HEK293 (cell line): ENCODE results near the gene ILF3.

Experiments used
- CTCF ChIA-PET: fragments of 350-600 bp; formaldehyde crosslinking; extraction: SDS; loops from one replicate; lab custom pipeline; 2021; ENCODE audit warnings: antibody characterized with exemption; lab: Yijun Ruan, JAX
- POLR2A ChIA-PET: fragments of 300-600 bp; formaldehyde crosslinking; extraction: SDS; loops from one replicate; lab custom pipeline; 2020; ENCODE audit warnings: antibody characterized with exemption, inconsistent platforms; lab: Yijun Ruan, JAX
- H3K27ac ChIP-seq: fragments of 200-500 bp; sonication (Bioruptor generic); 2 replicates; pipeline ENCODE4 v1.5.1; 2014; ENCODE audit warnings: low read depth, low read length, control low read depth, inconsistent platforms; ENCODE audit errors: extremely low read depth
- H3K36me3 ChIP-seq, 2 experiments: fragments of 200-500 bp in 1 of 2; sonication (Bioruptor generic) in 1 of 2; 1 replicate in 1 of 2; 2 replicates in 1 of 2; pipeline ENCODE4 v1.5.1; 2014 to 2017; ENCODE audit warnings: inconsistent platforms in 2 of 2, low read length in 2 of 2; ENCODE audit not compliant: control insufficient read depth in 2 of 2, insufficient read depth in 1 of 2
- H3K4me1 ChIP-seq: fragments of 200-500 bp; sonication (Bioruptor generic); 2 replicates; pipeline ENCODE4 v1.5.1; 2014; ENCODE audit warnings: mild to moderate bottlenecking, low read length, inconsistent platforms; ENCODE audit not compliant: control insufficient read depth, insufficient read depth
- H3K4me3 ChIP-seq: 2 replicates; pipeline ENCODE4 v1.5.1; 2011; ENCODE audit warnings: low read depth, mild to moderate bottlenecking, control low read depth, low read length, moderate library complexity
- H3K9me3 ChIP-seq: fragments of 200-500 bp; sonication (Bioruptor generic); 2 replicates; pipeline ENCODE4 v1.5.1; 2014; ENCODE audit warnings: low read depth, low read length, inconsistent platforms; ENCODE audit not compliant: control insufficient read depth, insufficient read depth
- GFI1B ChIP-seq: fragments of 450-650 bp; formaldehyde crosslinking; IDR thresholded peaks from 2 replicates; pipeline ENCODE4 v1.5.1; 2016; ENCODE audit warnings: missing biosample characterization, missing genetic modification characterization
- GLIS1 ChIP-seq: fragments of 450-650 bp; formaldehyde crosslinking; IDR thresholded peaks from 2 replicates; pipeline ENCODE4 v1.5.1; 2016; ENCODE audit warnings: missing biosample characterization, missing genetic modification characterization
- IKZF3 ChIP-seq: fragments of 450-650 bp; IDR thresholded peaks from 2 replicates; pipeline ENCODE4 v1.5.0; 2018; ENCODE audit warnings: missing biosample characterization, mild to moderate bottlenecking, missing genetic modification characterization, moderate library complexity
- OSR2 ChIP-seq: fragments of 450-650 bp; formaldehyde crosslinking; IDR thresholded peaks from 2 replicates; pipeline ENCODE4 v1.5.1; 2016; ENCODE audit warnings: missing biosample characterization, missing genetic modification characterization
- RBAK ChIP-seq: fragments of 450-650 bp; formaldehyde crosslinking; IDR thresholded peaks from 2 replicates; pipeline ENCODE4 v1.5.1; 2016; ENCODE audit warnings: missing biosample characterization, missing genetic modification characterization
- SP2 ChIP-seq: fragments of 450-650 bp; formaldehyde crosslinking; IDR thresholded peaks from 2 replicates; pipeline ENCODE4 v1.5.1; 2016; ENCODE audit warnings: missing biosample characterization, missing genetic modification characterization
- SP3 ChIP-seq: fragments of 450-650 bp; formaldehyde crosslinking; IDR thresholded peaks from 2 replicates; pipeline ENCODE4 v1.5.1; 2016; ENCODE audit warnings: missing biosample characterization, missing genetic modification characterization
- ZBTB1 ChIP-seq: fragments of 450-650 bp; formaldehyde crosslinking; IDR thresholded peaks from 2 replicates; pipeline ENCODE4 v1.5.1; 2016; ENCODE audit warnings: missing biosample characterization, missing genetic modification characterization
- ZBTB17 ChIP-seq: fragments of 450-650 bp; formaldehyde crosslinking; IDR thresholded peaks from 2 replicates; pipeline ENCODE4 v1.5.1; 2016; ENCODE audit warnings: missing biosample characterization, missing genetic modification characterization
- ZBTB20 ChIP-seq: fragments of 450-650 bp; formaldehyde crosslinking; IDR thresholded peaks from 2 replicates; pipeline ENCODE4 v1.5.1; 2016; ENCODE audit warnings: missing biosample characterization, missing genetic modification characterization
- ZBTB26 ChIP-seq: fragments of 450-650 bp; formaldehyde crosslinking; optimal IDR thresholded peaks from 2 replicates; pipeline ENCODE3; 2016; ENCODE audit warnings: missing biosample characterization, mild to moderate bottlenecking, missing genetic modification characterization
- ZBTB48 ChIP-seq: fragments of 450-650 bp; formaldehyde crosslinking; IDR thresholded peaks from 2 replicates; pipeline ENCODE4 v1.5.1; 2016; ENCODE audit warnings: missing biosample characterization, missing genetic modification characterization
- ZBTB8A ChIP-seq: fragments of 450-650 bp; formaldehyde crosslinking; IDR thresholded peaks from 2 replicates; pipeline ENCODE4 v1.5.1; 2016; ENCODE audit warnings: missing biosample characterization, missing genetic modification characterization
- ZEB2 ChIP-seq: fragments of 450-650 bp; formaldehyde crosslinking; IDR thresholded peaks from 2 replicates; pipeline ENCODE4 v1.5.1; 2016; ENCODE audit warnings: missing biosample characterization, missing genetic modification characterization
- ZFHX2 ChIP-seq: fragments of 450-650 bp; formaldehyde crosslinking; conservative IDR thresholded peaks from 2 replicates; pipeline ENCODE4 v1.5.1; 2016; ENCODE audit warnings: missing biosample characterization, missing genetic modification characterization
- ZIC2 ChIP-seq: fragments of 450-650 bp; formaldehyde crosslinking; IDR thresholded peaks from 2 replicates; pipeline ENCODE4 v1.5.1; 2016; ENCODE audit warnings: missing biosample characterization, missing genetic modification characterization
- ZNF114 ChIP-seq: fragments of 450-650 bp; formaldehyde crosslinking; IDR thresholded peaks from 2 replicates; pipeline ENCODE4 v1.5.0; 2017; ENCODE audit warnings: missing biosample characterization, missing genetic modification characterization
- ZNF155 ChIP-seq: fragments of 450-650 bp; formaldehyde crosslinking; IDR thresholded peaks from 2 replicates; pipeline ENCODE4 v1.5.1; 2016; ENCODE audit warnings: missing biosample characterization, missing genetic modification characterization
- ZNF366 ChIP-seq: fragments of 450-650 bp; formaldehyde crosslinking; conservative IDR thresholded peaks from 2 replicates; pipeline ENCODE4 v1.5.1; 2016; ENCODE audit warnings: missing biosample characterization, missing genetic modification characterization
- ZNF394 ChIP-seq: fragments of 450-650 bp; formaldehyde crosslinking; IDR thresholded peaks from 2 replicates; pipeline ENCODE4 v1.5.1; 2016; ENCODE audit warnings: missing biosample characterization, missing genetic modification characterization, mild to moderate bottlenecking, moderate library complexity, borderline replicate concordance
- ZNF416 ChIP-seq: fragments of 450-650 bp; formaldehyde crosslinking; IDR thresholded peaks from 2 replicates; pipeline ENCODE4 v1.5.1; 2016; ENCODE audit warnings: missing biosample characterization, missing genetic modification characterization
- ZNF426 ChIP-seq: fragments of 450-650 bp; formaldehyde crosslinking; IDR thresholded peaks from 2 replicates; pipeline ENCODE4 v1.5.1; 2017; ENCODE audit warnings: missing biosample characterization, missing genetic modification characterization, mild to moderate bottlenecking, inconsistent platforms, moderate library complexity
- ZNF529 ChIP-seq: fragments of 450-650 bp; formaldehyde crosslinking; IDR thresholded peaks from 2 replicates; pipeline ENCODE4 v1.5.1; 2017; ENCODE audit warnings: missing genetic modification characterization, missing biosample characterization; ENCODE audit not compliant: insufficient replicate concordance
- ZNF544 ChIP-seq: fragments of 450-650 bp; formaldehyde crosslinking; IDR thresholded peaks from 2 replicates; pipeline ENCODE4 v1.5.0; 2017; ENCODE audit warnings: missing biosample characterization, missing genetic modification characterization
- ZNF585B ChIP-seq: fragments of 450-650 bp; formaldehyde crosslinking; IDR thresholded peaks from 2 replicates; pipeline ENCODE4 v1.5.1; 2016; ENCODE audit warnings: missing biosample characterization, missing genetic modification characterization
- ZNF596 ChIP-seq: fragments of 450-650 bp; IDR thresholded peaks from 2 replicates; pipeline ENCODE4 v1.5.0; 2018; ENCODE audit warnings: missing biosample characterization, mild to moderate bottlenecking, missing genetic modification characterization, moderate library complexity
- ZNF600 ChIP-seq: fragments of 450-650 bp; formaldehyde crosslinking; IDR thresholded peaks from 2 replicates; pipeline ENCODE4 v1.5.1; 2016; ENCODE audit warnings: missing biosample characterization, missing genetic modification characterization
- ZNF623 ChIP-seq: fragments of 450-650 bp; formaldehyde crosslinking; IDR thresholded peaks from 2 replicates; pipeline ENCODE4 v1.5.1; 2016; ENCODE audit warnings: missing biosample characterization, missing genetic modification characterization
- ZNF747 ChIP-seq: fragments of 450-650 bp; formaldehyde crosslinking; IDR thresholded peaks from 2 replicates; pipeline ENCODE4 v1.5.1; 2016; ENCODE audit warnings: missing biosample characterization, missing genetic modification characterization
- ZNF830 ChIP-seq: fragments of 450-650 bp; IDR thresholded peaks from 2 replicates; pipeline ENCODE4 v1.5.0; 2018; ENCODE audit warnings: missing biosample characterization, missing genetic modification characterization, low read depth, mild to moderate bottlenecking, moderate library complexity
- ZXDB ChIP-seq: fragments of 450-650 bp; formaldehyde crosslinking; IDR thresholded peaks from 2 replicates; pipeline ENCODE4 v1.5.1; 2016; ENCODE audit warnings: missing biosample characterization, missing genetic modification characterization

ILF3 gene

GRCh38 chr19:10654610-10655456 is 687 bp downstream of the ILF3 start (continued):
- TF ChIP-seq ZNF114 (tag by site-specific recombination): no peak
- TF ChIP-seq ZBTB17: no peak
- no peak for TF ChIP-seq ZNF585B

GRCh38 chr19:10655457-10656312 is 1.5 kb downstream of the ILF3 start:
- peak overlapping the region; percentile 89 for H3K27ac ChIP-seq
- peaks cover 22 to 39% of the 10 kb centered on the region in 2 experiments; a peak in 2 of 3 replicates for H3K36me3 ChIP-seq
- H3K4me3 ChIP-seq: peak overlapping the region; percentile 61
- TF ChIP-seq ZNF747 (tag by site-specific recombination) (no peak), OSR2 (tag by site-specific recombination) (peak; percentile 76), SP2 (tag by site-specific recombination) (peak; percentile 21), ZNF600 (peak; percentile 81), ZBTB26 (tag by site-specific recombination) (peak; percentile 14), ZNF394 (tag by site-specific recombination) (peak; percentile 74; the same call in 1 of the 2 replicates), ZNF366 (peak; percentile 24; the same call in 1 of the 2 replicates), ZEB2 (tag by site-specific recombination) (0 out of 2 replicates have a peak, but pooled peaks have one; percentile 25), ZFHX2 (tag by site-specific recombination) (peak; percentile 84), ZNF155 (no peak), ZNF529 (tag by site-specific recombination) (no peak), ZBTB48 (tag by site-specific recombination) (peak; percentile 84), ZNF416 (tag by site-specific recombination) (no peak), ZBTB8A (tag by site-specific recombination) (peak; percentile 39; the same call in 1 of the 2 replicates), ZBTB20 (tag by site-specific recombination) (peak; percentile 34; the same call in 1 of the 2 replicates), ZXDB (peak; percentile 45; the same call in 1 of the 2 replicates), ZNF426 (tag by site-specific recombination) (no peak), ZIC2 (tag by site-specific recombination) (peak; percentile 53; the same call in 1 of the 2 replicates), RBAK (tag by site-specific recombination) (no peak), ZNF544 (tag by site-specific recombination) (no peak), GLIS1 (tag by site-specific recombination) (peak; percentile 52; the same call in 1 of the 2 replicates), ZBTB1 (tag by site-specific recombination) (no peak), ZNF596 (tag by site-specific recombination) (no peak), ZNF830 (tag by site-specific recombination) (no peak), ZBTB17 (peak; percentile 37; the same call in 1 of the 2 replicates), IKZF3 (tag by site-specific recombination) (peak; percentile 49; the same call in 1 of the 2 replicates), ZNF623 (peak; percentile 94), GFI1B (tag by site-specific recombination) (0 out of 2 replicates have a peak, but pooled peaks have one; percentile 20), SP3 (tag by site-specific recombination) (no peak)
- ChIA-PET CTCF (interaction anchor here (0.6 to 1.9 kb wide), 7 partner anchors 17 to 399 kb away, joined by 3 to 23 read pairs (median 3); partner anchors contain the start of gene QTRT1), POLR2A (interaction anchor here (0.6 to 1.4 kb wide), 4 partner anchors 10 to 656 kb away, joined by 3 to 8 read pairs (median 4); no protein-coding TSS in a partner anchor)
- H3K9me3 ChIP-seq: no peaks in the 10 kb centered on the region
- H3K4me1 ChIP-seq: peaks cover 11% of the 10 kb centered on the region
